ENCODE measurements around the gene CCDC70. TPM values are rescaled to one million over a fixed set of nuclear protein-coding genes. Genes with fewer than 3 reads are reported as not detected.
A peak's percentile ranks its signal among the peaks of the same experiment; 100 is the strongest.

CCDC70 gene
- total RNA-seq, 2 donors from 2014 or later = not detected

DNA sequence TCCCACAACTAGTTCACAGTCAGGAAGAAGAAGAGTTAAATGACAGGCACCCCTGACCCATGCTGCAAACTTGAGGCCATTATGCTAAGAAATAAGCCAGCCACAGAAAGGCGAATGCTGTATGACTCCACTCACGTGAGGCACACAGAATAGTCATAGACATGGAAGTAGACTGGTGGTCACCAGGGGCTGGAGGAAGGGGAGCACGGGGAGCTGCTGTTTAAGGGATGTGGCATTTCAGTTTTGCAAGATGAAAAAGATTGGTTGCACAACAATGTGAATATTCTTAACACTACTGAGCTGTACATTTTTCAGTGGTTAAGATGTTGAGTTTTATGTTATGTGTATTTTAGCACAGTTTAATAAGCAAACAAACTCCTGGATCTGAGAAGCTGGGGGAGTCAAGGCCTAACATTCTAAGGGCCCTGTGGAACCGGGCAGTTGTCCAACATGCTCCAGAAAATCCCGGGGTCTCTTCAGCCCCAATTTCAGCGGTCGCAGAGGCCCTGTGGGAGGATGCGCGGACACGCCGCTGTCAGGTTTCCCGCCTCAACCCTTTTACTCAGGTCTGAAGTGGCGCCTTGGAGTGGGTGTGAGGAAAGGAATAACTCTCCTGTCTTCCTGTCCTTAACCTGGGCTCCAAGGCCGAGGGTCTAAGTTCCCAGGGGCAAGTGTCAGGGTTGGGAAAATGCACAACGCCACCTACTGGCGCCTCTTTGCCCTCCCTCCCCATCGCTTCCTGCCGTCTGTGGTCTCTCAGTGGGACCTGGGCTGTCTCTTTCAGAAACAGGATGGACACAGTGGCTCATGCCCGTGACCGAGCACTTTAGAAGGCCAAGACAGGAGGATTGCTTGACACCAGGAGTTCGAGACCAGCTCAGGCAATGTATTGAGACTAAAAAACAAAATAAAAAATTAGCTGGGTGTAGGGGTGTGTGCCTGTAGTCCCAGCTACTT, 12.3 kb upstream of the CCDC70 start:
- DNase-seq (ENCODE audit: low spot score) = no peak
- Histone ChIP-seq H3K4me1 (ENCODE audit: control insufficient read depth in 1 of 2, low read depth in 2 of 2) (peaks cover 5 to 17% of the 10 kb centered on the region in 2 donors), H3K27ac (no peak overlapping the region), H3K27me3 (replicated peaks; ENCODE audit: insufficient read depth) (no peaks in the 10 kb centered on the region), H3K4me3 (no peak overlapping the region), H3K36me3 (no peaks in the 10 kb centered on the region), H3K9me3 (no peaks in the 10 kb centered on the region)
- peak; percentile 21 for ATAC-seq (ENCODE audit: insufficient number of reproducible peaks, low FRiP score, low read depth)
- TF ChIP-seq, protein P1, sequence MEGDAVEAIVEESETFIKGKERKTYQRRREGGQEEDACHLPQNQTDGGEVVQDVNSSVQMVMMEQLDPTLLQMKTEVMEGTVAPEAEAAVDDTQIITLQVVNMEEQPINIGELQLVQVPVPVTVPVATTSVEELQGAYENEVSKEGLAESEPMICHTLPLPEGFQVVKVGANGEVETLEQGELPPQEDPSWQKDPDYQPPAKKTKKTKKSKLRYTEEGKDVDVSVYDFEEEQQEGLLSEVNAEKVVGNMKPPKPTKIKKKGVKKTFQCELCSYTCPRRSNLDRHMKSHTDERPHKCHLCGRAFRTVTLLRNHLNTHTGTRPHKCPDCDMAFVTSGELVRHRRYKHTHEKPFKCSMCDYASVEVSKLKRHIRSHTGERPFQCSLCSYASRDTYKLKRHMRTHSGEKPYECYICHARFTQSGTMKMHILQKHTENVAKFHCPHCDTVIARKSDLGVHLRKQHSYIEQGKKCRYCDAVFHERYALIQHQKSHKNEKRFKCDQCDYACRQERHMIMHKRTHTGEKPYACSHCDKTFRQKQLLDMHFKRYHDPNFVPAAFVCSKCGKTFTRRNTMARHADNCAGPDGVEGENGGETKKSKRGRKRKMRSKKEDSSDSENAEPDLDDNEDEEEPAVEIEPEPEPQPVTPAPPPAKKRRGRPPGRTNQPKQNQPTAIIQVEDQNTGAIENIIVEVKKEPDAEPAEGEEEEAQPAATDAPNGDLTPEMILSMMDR (IDR thresholded peaks at IDR 0.05) = no peak

DNA sequence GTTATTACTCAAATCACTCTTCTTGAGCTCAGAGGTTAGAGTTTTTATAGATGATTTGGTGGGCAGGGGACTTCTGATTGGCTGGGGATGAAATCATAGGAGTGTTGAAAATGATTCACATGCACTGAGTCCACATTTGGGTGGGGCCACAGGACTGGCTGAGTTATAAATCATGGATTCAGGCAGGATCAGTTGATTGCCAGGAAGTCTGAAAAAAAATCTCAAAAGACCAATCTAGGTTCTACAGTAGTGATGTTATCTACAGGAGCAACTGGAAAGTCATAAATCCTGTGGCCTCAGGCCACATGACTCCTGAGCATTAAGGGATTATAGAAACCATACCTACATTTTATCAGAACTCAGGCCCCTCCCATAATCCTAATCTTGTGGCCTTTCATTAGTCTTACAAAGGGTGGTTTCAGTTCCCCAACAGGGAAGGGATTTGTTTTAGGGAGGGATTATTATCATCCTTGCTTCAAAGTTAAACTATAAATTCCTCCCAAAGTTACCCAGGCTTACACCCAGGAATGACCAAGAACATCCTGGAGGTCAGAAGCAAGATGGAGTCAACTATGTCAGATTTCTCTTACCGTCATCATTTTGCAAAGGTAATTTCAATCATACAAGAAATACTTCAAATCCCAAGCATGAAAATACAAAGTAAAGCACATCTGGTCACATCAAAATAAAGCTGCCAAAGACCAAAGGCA, 5.6 kb upstream of the CCDC70 start:
- no peaks in the 10 kb centered on the region for H3K4me1 ChIP-seq (ENCODE audit: control insufficient read depth in 1 of 2, low read depth in 2 of 2)
- H3K9me3 ChIP-seq = no peaks in the 10 kb centered on the region
- H3K27ac ChIP-seq = no peak overlapping the region
- TF ChIP-seq, protein P1 (IDR thresholded peaks at IDR 0.05) = no peak
- H3K27me3 ChIP-seq (replicated peaks; ENCODE audit: insufficient read depth) = no peaks in the 10 kb centered on the region
- H3K4me3 ChIP-seq = no peak overlapping the region
- ATAC-seq (ENCODE audit: insufficient number of reproducible peaks, low FRiP score, low read depth) = no peak
- no peaks in the 10 kb centered on the region for H3K36me3 ChIP-seq
- no peak for DNase-seq (ENCODE audit: low spot score)

DNA sequence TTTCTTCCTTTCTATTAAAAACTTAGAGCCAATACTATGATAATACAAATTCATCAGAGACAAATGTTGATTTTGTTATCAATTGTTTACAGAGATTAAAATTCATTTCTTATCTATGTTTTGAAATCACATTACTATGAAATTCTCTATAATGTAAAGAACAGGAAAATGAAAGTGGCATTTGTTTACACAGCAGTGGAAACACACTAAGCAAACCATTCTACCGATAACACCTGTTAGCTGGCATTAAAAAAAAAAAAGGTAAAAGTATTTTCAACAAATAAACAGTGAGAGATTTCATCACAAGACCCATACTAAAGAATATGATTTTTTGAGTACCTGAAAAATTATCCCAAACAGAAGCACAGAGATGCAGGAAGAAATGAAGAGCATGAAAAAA, 4.8 kb upstream of the CCDC70 start:
- TF ChIP-seq, protein P1 (IDR thresholded peaks at IDR 0.05) = no peak
- H3K9me3 ChIP-seq = no peaks in the 10 kb centered on the region
- no peak overlapping the region for H3K27ac ChIP-seq
- no peaks in the 10 kb centered on the region for H3K4me1 ChIP-seq (ENCODE audit: control insufficient read depth in 1 of 2, low read depth in 2 of 2)
- H3K36me3 ChIP-seq = no peaks in the 10 kb centered on the region
- ATAC-seq (ENCODE audit: insufficient number of reproducible peaks, low FRiP score, low read depth) (no peak), DNase-seq (ENCODE audit: low spot score) (no peak)
- H3K27me3 ChIP-seq (replicated peaks; ENCODE audit: insufficient read depth) = no peaks in the 10 kb centered on the region
- H3K4me3 ChIP-seq = no peak overlapping the region

DNA sequence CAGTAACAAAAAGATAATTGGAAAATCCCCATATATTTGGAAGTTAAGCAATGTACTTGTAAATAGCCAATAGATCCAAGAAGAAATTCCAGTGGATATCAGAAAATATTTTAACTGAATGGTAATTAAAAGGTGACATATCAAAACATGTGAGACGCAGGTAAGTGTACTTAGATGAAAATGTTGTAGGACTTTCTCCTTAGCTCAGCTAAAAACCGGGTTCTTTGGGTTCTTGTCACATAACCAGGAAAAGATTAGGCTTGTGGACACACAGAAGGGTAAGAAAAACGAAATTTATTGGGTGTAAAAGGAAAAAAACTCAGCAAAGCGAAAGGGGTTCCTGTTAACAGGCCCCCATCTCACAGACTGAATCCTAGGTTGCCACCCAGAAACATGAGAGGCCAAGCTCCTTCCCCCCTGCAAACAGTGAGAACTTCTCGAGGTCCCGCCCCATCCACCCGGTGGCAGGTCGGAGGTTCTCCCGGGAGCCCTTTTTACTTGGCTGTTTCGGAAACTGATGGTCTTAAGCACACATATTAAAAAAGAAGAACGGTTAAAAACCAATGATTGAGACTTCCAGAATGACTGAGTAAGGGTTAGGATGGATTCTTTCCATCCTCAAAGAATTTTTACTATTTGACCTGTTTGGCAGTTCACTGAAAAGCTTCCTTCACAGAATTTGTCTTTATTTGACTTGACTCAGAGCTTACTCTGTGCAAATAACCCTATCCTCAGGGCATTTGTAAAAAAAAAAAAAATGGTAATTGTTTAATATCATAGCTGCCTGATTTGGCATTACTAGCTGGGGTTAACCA, 3.1 kb upstream of the CCDC70 start:
- Histone ChIP-seq H3K4me1 (ENCODE audit: control insufficient read depth in 1 of 2, low read depth in 2 of 2) (no peaks in the 10 kb centered on the region), H3K9me3 (no peaks in the 10 kb centered on the region), H3K4me3 (no peak overlapping the region), H3K27me3 (replicated peaks; ENCODE audit: insufficient read depth) (no peaks in the 10 kb centered on the region), H3K27ac (no peak overlapping the region), H3K36me3 (no peaks in the 10 kb centered on the region)
- ATAC-seq (ENCODE audit: insufficient number of reproducible peaks, low FRiP score, low read depth) = no peak
- TF ChIP-seq, protein P1 (IDR thresholded peaks at IDR 0.05) = no peak
- no peak for DNase-seq (ENCODE audit: low spot score)

Data from thoracic aorta (tissue), 2 donors.